Retinal pigment epithelial cell (primary cell): ENCODE measurements around the gene PTTG1IP2.
A peak's percentile ranks its signal among the peaks of the same experiment; 100 is the strongest.

ENCODE experiments used
- DNase-seq: peaks from one replicate; pipeline ENCODE4 v3.0.0-alpha.2; 2010; ENCODE audit warnings: low read depth
- H3K4me3 ChIP-seq: 2 replicates; pipeline ENCODE4 v1.5.1; 2011; ENCODE audit warnings: mild to moderate bottlenecking, low read length, control low read depth, moderate library complexity
- TF ChIP-seq, protein P1 (sequence below): conservative IDR thresholded peaks from 2 replicates; pipeline ENCODE4 v1.5.1; 2011; ENCODE audit warnings: low read depth, low read length, control low read depth, inconsistent platforms

Gene PTTG1IP2

DNA sequence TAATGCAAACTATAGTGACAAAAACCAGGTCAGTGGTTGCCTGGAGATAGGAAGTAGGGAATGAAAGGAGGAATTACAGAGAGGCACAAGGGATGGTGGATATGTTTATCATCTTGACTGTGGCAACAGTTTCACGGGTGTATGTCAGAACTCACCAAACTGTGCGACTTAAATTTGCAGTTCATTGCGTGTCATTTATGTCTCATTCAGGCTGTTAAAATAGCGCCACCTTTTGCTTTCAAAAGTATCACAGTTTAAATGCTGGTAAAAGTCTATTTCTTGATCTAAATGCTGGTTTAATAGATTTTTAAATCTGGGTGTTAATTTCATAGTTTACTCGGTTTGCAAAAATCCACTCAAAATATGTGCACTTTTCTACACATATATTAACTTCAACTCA, 51.0 kb downstream of the PTTG1IP2 start:
- H3K4me3 ChIP-seq = no peak overlapping the region
- DNase-seq = no peak
- TF ChIP-seq, protein P1, sequence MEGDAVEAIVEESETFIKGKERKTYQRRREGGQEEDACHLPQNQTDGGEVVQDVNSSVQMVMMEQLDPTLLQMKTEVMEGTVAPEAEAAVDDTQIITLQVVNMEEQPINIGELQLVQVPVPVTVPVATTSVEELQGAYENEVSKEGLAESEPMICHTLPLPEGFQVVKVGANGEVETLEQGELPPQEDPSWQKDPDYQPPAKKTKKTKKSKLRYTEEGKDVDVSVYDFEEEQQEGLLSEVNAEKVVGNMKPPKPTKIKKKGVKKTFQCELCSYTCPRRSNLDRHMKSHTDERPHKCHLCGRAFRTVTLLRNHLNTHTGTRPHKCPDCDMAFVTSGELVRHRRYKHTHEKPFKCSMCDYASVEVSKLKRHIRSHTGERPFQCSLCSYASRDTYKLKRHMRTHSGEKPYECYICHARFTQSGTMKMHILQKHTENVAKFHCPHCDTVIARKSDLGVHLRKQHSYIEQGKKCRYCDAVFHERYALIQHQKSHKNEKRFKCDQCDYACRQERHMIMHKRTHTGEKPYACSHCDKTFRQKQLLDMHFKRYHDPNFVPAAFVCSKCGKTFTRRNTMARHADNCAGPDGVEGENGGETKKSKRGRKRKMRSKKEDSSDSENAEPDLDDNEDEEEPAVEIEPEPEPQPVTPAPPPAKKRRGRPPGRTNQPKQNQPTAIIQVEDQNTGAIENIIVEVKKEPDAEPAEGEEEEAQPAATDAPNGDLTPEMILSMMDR = peak; percentile 60

DNA sequence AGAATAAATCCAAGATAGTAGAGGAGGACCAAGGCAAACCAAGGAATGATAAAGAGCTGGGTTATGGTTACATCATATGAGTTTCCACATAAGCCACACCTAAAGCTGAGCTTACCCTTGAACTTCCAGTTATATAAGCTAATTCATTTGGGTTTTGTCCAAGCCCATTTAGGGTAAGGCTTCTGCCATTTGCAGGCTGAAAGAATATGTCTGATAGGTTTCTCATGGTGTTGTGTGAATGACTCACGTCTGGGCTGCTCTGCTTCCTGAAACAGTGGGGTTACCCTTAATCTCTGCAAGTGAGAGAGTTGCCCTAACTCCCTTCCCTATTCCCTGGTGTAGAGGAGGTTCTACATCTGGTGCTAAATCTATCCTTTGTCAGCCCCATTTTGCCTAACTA, 60.8 kb downstream of the PTTG1IP2 start:
- TF ChIP-seq, protein P1 = no peak
- H3K4me3 ChIP-seq = no peak overlapping the region
- DNase-seq = peak; percentile 15

DNA sequence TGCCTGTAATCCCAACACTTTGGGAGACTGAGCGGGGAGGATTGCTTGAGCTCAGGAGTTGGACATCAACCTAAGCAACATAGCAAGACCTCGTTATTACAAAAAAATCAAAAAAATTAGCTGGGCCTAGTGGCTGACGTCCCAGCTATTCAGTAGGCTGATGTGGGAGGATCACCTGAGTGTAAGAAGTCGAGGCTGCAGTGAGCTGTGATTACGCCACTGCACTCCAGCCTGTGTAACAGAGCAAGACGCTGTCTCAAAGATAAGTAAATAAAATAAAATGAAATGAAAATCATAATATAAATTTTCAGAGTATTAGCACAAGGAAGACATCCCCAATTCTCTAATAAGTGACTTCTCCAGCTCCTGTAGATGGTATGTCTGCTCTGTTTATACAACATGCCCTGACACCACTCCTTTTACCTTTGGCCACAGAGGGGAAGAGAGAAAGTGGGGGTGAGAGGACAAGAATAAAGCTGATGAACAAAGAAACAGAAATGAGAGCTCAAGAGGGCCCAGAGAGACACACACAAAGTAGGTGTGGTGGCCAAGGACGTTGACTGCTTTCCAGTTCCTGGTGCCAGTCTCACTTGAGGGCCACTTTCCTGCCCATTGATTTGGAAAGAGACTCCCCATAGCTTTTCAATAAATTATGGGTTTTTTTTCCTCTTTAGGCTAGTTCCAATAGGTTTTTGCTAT, 62.9 kb downstream of the PTTG1IP2 start:
- TF ChIP-seq, protein P1 = no peak
- DNase-seq = no peak
- no peak overlapping the region for H3K4me3 ChIP-seq

DNA sequence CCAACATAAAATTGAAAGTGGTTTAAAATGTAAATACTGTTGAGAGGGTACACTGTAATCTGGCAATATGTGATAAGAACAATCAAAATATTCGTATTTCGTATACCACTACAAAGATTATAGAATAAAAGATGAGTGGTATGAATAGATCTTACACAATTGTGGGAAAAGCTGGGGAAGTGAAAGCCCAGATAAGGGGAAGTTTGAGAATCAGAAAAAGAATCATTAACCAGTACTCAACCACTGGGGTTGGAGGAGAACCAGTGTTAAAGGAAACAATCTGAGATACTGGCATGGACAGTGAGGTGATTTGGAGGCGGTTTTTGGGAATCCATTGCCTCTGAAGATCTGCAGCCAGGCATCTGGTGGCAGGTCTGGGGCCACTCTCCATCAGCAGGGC, 67.0 kb downstream of the PTTG1IP2 start:
- TF ChIP-seq, protein P1 = no peak
- DNase-seq = no peak
- H3K4me3 ChIP-seq = no peak overlapping the region

DNA sequence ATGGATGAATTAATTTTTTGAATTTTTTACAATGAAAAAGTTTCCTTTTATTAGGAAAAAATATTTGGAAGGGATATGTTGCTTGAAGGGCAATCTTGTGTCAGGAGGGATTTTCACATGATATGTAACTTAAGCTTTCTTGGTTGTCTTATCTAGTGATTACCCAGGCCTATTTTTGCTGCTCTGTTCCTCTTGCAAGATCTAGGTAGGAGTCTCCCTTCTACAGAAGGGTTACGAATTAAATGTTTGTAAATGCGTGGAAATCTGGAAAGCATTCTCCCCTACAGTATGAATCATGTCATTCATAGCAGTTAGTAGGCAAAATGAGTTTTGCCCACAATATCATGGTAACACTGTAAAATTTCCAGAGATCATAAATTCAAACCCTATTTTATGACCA, 69.0 kb downstream of the PTTG1IP2 start:
- DNase-seq = no peak
- H3K4me3 ChIP-seq = no peak overlapping the region
- TF ChIP-seq, protein P1 = no peak

DNA sequence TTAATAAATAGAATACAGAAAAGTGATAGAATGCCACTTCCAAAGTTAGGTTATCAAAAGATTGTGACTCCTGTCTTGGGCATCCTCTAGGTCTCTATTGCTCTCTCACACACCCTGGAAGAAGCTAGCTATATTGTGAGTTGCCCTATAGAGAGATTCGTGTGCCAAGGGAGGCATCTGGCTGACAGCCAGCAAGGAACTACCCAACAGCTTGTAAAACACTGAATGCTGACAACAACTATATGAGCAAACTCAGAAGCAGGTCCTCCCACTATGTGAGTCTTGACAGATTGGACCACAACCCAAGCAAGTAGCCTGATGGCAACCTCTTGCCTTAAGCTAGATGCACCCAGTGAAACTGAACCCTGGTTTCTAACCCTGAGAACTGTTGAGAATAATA, 71.0 kb downstream of the PTTG1IP2 start:
- no peak overlapping the region for H3K4me3 ChIP-seq
- DNase-seq = no peak
- TF ChIP-seq, protein P1 = no peak

DNA sequence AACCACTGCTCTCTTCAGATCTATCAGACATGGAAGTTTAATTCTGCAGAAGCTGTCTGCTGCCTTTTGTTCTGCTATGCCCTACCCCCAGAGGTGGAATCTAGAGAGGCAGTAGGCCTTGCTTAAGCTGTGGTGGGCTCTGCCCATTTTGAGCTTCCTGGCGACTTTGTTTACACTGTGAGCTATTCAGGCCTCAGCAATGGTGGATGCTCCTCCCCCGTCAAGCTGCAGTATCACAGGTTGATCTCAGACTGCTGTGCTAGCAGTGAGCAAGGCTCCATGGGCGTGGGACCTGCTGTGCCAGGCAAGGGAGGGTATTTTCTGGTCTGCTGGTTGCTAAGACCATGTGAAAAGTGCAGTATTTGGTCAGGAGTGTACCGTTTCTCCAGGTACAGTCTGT, 81.6 kb downstream of the PTTG1IP2 start:
- no peak for DNase-seq
- no peak overlapping the region for H3K4me3 ChIP-seq
- TF ChIP-seq, protein P1 = no peak
